GM21737 (cell line): ENCODE measurements around the gene TMEM115.

Source experiments
- ATAC-seq: cut with Tn5 transposase; IDR thresholded peaks from one replicate; pipeline ENCODE4 v1.9.1; 2021; ENCODE audit warnings: mild to moderate bottlenecking, moderate library complexity; ENCODE audit not compliant: unreplicated experiment

Gene TMEM115

GRCh38 chr3:50353245-50354004 is 5.9 kb downstream of the TMEM115 start:
- ATAC-seq = no peak

- ATAC-seq = no peak
Measured at GRCh38 chr3:50352781-50353180, 6.5 kb downstream of the TMEM115 start.

GRCh38 chr3:50351323-50351697 is 8.0 kb downstream of the TMEM115 start:
- ATAC-seq = no peak

- peak; percentile 77 for ATAC-seq
Measured at GRCh38 chr3:50350527-50351322, 8.6 kb downstream of the TMEM115 start, which contains the start of the genes CYB561D2 and NPRL2. Gene CYB561D2 (plus strand): TSS chr3:50350862. CDS start chr3:50351434, 572 bp downstream. Gene NPRL2 (minus strand): TSS chr3:50350775. CDS start chr3:50350652, 123 bp downstream.

- no peak for ATAC-seq
Measured at GRCh38 chr3:50350213-50350526, 9.2 kb downstream of the TMEM115 start.

- ATAC-seq = no peak
Measured at GRCh38 chr3:50347187-50347813, 12.0 kb downstream of the TMEM115 start.

- no peak for ATAC-seq
Measured at GRCh38 chr3:50345586-50346234, 13.6 kb downstream of the TMEM115 start, which contains the start of gene ZMYND10. Gene ZMYND10 (minus strand): TSS chr3:50345732. CDS start chr3:50345579, 153 bp downstream.

- no peak for ATAC-seq
Measured at GRCh38 chr3:50345008-50345407, 14.3 kb downstream of the TMEM115 start.

GRCh38 chr3:50342813-50343633 is 16.3 kb downstream of the TMEM115 start:
- ATAC-seq = no peak

GRCh38 chr3:50341996-50342650 is 17.2 kb downstream of the TMEM115 start:
- no peak for ATAC-seq

- ATAC-seq = no peak
Measured at GRCh38 chr3:50341537-50341936, 17.8 kb downstream of the TMEM115 start.

- no peak for ATAC-seq
Measured at GRCh38 chr3:50340448-50341329, 18.6 kb downstream of the TMEM115 start, which contains the start of gene RASSF1. Gene RASSF1 (minus strand): TSS chr3:50340836. CDS start chr3:50340805, 31 bp downstream.

GRCh38 chr3:50340147-50340447 is 19.2 kb downstream of the TMEM115 start:
- ATAC-seq = no peak

- ATAC-seq = no peak
Measured at GRCh38 chr3:50339485-50340146, 19.7 kb downstream of the TMEM115 start.

GRCh38 chr3:50338965-50339364 is 20.4 kb downstream of the TMEM115 start:
- no peak for ATAC-seq

- ATAC-seq = peak; percentile 66
Measured at GRCh38 chr3:50337175-50337861, 22.0 kb downstream of the TMEM115 start.

- peak; percentile 29 for ATAC-seq
Measured at GRCh38 chr3:50336452-50337174, 22.7 kb downstream of the TMEM115 start.
